Caco-2 (cell line): Measurements from ENCODE around the gene EHBP1. TPM values are rescaled to one million over a fixed set of nuclear protein-coding genes. Genes with fewer than 3 reads are reported as not detected.

ENCODE experiments used
- BruUV-seq: library from RNA; stranded (reverse); fragments of 400-500 nt; replicated peaks from 2 replicates; lab custom pipeline; 2021; lab: Mats Ljungman, UMichigan
- CTCF ChIA-PET: fragments of 300-600 bp; sonication (Branson Sonifier 250); formaldehyde crosslinking; loops from one replicate; lab custom pipeline; 2022; ENCODE audit warnings: antibody characterized with exemption; lab: Charles Lee
- POLR2A ChIA-PET: fragments of 300-600 bp; sonication (Branson Sonifier 250); formaldehyde crosslinking; loops from one replicate; lab custom pipeline; 2022; ENCODE audit warnings: antibody characterized with exemption; lab: Charles Lee
- DNase-seq, 2 experiments: peaks; one replicate each; pipeline versions ENCODE4 v3.0.0 to v3.0.0-alpha.2; 2020 to 2022
- H3K27me3 ChIP-seq: replicated peaks from 2 replicates; pipeline ENCODE4 v1.6.0; 2011; ENCODE audit warnings: low read length; ENCODE audit not compliant: control insufficient read depth, insufficient read depth
- H3K36me3 ChIP-seq: 2 replicates; pipeline ENCODE4 v1.5.1; 2011; ENCODE audit warnings: low read length; ENCODE audit not compliant: control insufficient read depth, insufficient read depth
- H3K4me1 ChIP-seq: fragments of 250-450 bp; sonication (Bioruptor Pico); 2 replicates; pipeline ENCODE4 v1.5.1; 2020; ENCODE audit warnings: mild to moderate bottlenecking
- H3K4me3 ChIP-seq: 2 replicates; pipeline ENCODE4 v1.5.1; 2011; ENCODE audit warnings: low read depth, mild to moderate bottlenecking, control low read depth, low read length
- H3K9me3 ChIP-seq: fragments of 250-450 bp; sonication (Bioruptor Pico); 2 replicates; pipeline ENCODE4 v1.5.1; 2020; ENCODE audit warnings: mild to moderate bottlenecking, moderate library complexity
- H3K27ac Mint-ChIP-seq: one replicate; pipeline ENCODE4 v1.8.0; 2022; ENCODE audit warnings: mixed read lengths; ENCODE audit not compliant: unreplicated experiment
- H3K27me3 Mint-ChIP-seq: one replicate; pipeline ENCODE4 v1.8.0; 2022; ENCODE audit warnings: mixed read lengths; ENCODE audit not compliant: insufficient read depth, unreplicated experiment
- H3K36me3 Mint-ChIP-seq: one replicate; pipeline ENCODE4 v1.8.0; 2022; ENCODE audit warnings: mild to moderate bottlenecking, mixed read lengths; ENCODE audit not compliant: insufficient read depth, unreplicated experiment
- H3K4me1 Mint-ChIP-seq: one replicate; pipeline ENCODE4 v1.8.0; 2022; ENCODE audit warnings: low read depth, mixed read lengths; ENCODE audit not compliant: unreplicated experiment
- H3K4me3 Mint-ChIP-seq: one replicate; pipeline ENCODE4 v1.8.0; 2022; ENCODE audit warnings: mild to moderate bottlenecking, moderate library complexity, mixed read lengths; ENCODE audit not compliant: unreplicated experiment
- H3K9me3 Mint-ChIP-seq: one replicate; pipeline ENCODE4 v1.8.0; 2022; ENCODE audit warnings: mixed read lengths; ENCODE audit not compliant: unreplicated experiment
- CTCF ChIP-seq, 2 experiments: fragments of 200-600 bp in 1 of 2; IDR thresholded peaks; 1 replicate in 1 of 2; 2 replicates in 1 of 2; pipeline versions ENCODE4 v1.5.1 to v1.8.0; 2011 to 2022; ENCODE audit warnings: antibody characterized with exemption in 1 of 2, control low read depth in 1 of 2, inconsistent platforms in 1 of 2, low read depth in 1 of 2, low read length in 1 of 2, mild to moderate bottlenecking in 1 of 2, moderate library complexity in 1 of 2; ENCODE audit not compliant: insufficient read depth in 1 of 2, severe bottlenecking in 1 of 2, unreplicated experiment in 1 of 2
- intact Hi-C: fragments of 100-400 bp; cut with micrococcal nuclease; formaldehyde crosslinking; loops from one replicate; pipeline ENCODE4 v1.10.0; 2022; ENCODE audit not compliant: unreplicated experiment
- total RNA-seq: library from RNA; stranded (reverse); gene quantifications from 2 replicates; pipeline ENCODE4 v1.2.3, GENCODE V29; 2022

EHBP1 gene
- total RNA-seq, 1 experiment from 2014 or later, result 120 TPM

- H3K27me3 Mint-ChIP-seq, result peaks cover 2% of the 10 kb centered on the region
- no TSS peak for BruUV-seq
- POLR2A ChIA-PET, result no interaction called here
These were observed 355.0 kb downstream of the EHBP1 start for GRCh38 chr2:63060472-63060991.

GRCh38 chr2:63064197-63064596, 358.7 kb downstream of the EHBP1 start:
- no peaks in the 10 kb centered on the region for H3K9me3 Mint-ChIP-seq
- no peaks in the 10 kb centered on the region for H3K4me1 ChIP-seq
- intact Hi-C loops, result no loop called here
- H3K4me3 ChIP-seq, result no peak overlapping the region
- H3K27me3 Mint-ChIP-seq, result peaks cover 10% of the 10 kb centered on the region
- no peaks in the 10 kb centered on the region for H3K36me3 Mint-ChIP-seq
- no peak for DNase-seq
- H3K27me3 ChIP-seq, result no peaks in the 10 kb centered on the region
- ChIA-PET CTCF (no interaction called here), POLR2A (no interaction called here)
- no peaks in the 10 kb centered on the region for H3K4me1 Mint-ChIP-seq
- BruUV-seq, result no TSS peak
- no peak for TF ChIP-seq CTCF (IDR thresholded peaks at IDR 0.05; ENCODE audit: insufficient read depth in 1 of 2, low read depth in 1 of 2, low read length in 1 of 2, severe bottlenecking in 1 of 2, unreplicated experiment in 1 of 2)
- H3K9me3 ChIP-seq, result no peaks in the 10 kb centered on the region
- no peaks in the 10 kb centered on the region for H3K36me3 ChIP-seq
- H3K4me3 Mint-ChIP-seq, result no peak overlapping the region
- H3K27ac Mint-ChIP-seq, result no peak overlapping the region

More at GRCh38 chr2:63060472-63060991, 355.0 kb downstream of the EHBP1 start:
- TF ChIP-seq CTCF (IDR thresholded peaks at IDR 0.05; ENCODE audit: insufficient read depth in 1 of 2, low read depth in 1 of 2, low read length in 1 of 2, severe bottlenecking in 1 of 2, unreplicated experiment in 1 of 2), result no peak
- no peaks in the 10 kb centered on the region for H3K27me3 ChIP-seq
- Mint-ChIP-seq H3K36me3 (peaks cover 13% of the 10 kb centered on the region), H3K4me3 (peak overlapping the region; percentile 24), H3K4me1 (no peaks in the 10 kb centered on the region), H3K27ac (no peak overlapping the region), H3K9me3 (no peaks in the 10 kb centered on the region)
- no peaks in the 10 kb centered on the region for H3K9me3 ChIP-seq
- CTCF ChIA-PET, result no interaction called here
- no peaks in the 10 kb centered on the region for H3K4me1 ChIP-seq
- H3K4me3 ChIP-seq, result no peak overlapping the region
- DNase-seq, result no peak
- intact Hi-C loops, result no loop called here
- H3K36me3 ChIP-seq, result peaks cover 3% of the 10 kb centered on the region

GRCh38 chr2:63064661-63065060, 359.1 kb downstream of the EHBP1 start:
- no peaks in the 10 kb centered on the region for H3K36me3 Mint-ChIP-seq
- Histone ChIP-seq H3K4me3 (no peak overlapping the region), H3K9me3 (no peaks in the 10 kb centered on the region), H3K36me3 (no peaks in the 10 kb centered on the region), H3K4me1 (no peaks in the 10 kb centered on the region), H3K27me3 (no peaks in the 10 kb centered on the region)
- H3K4me3 Mint-ChIP-seq, result no peak overlapping the region
- BruUV-seq, result no TSS peak
- ChIA-PET POLR2A (no interaction called here), CTCF (no interaction called here)
- no peak for DNase-seq
- H3K4me1 Mint-ChIP-seq, result no peaks in the 10 kb centered on the region
- H3K27me3 Mint-ChIP-seq, result peaks cover 10% of the 10 kb centered on the region
- intact Hi-C loops, result no loop called here
- no peak for TF ChIP-seq CTCF (IDR thresholded peaks at IDR 0.05; ENCODE audit: insufficient read depth in 1 of 2, low read depth in 1 of 2, low read length in 1 of 2, severe bottlenecking in 1 of 2, unreplicated experiment in 1 of 2)
- H3K27ac Mint-ChIP-seq, result no peak overlapping the region
- H3K9me3 Mint-ChIP-seq, result no peaks in the 10 kb centered on the region
